IMR-90 (cell line): ENCODE results near the gene PHACTR2. TPM values are rescaled to one million over a fixed set of nuclear protein-coding genes. Genes with fewer than 3 reads are reported as not detected.
"Not testable (repeated sequence)": the region's sequence is repeated elsewhere in the genome, so short reads cannot be mapped to it uniquely, and the experiment has no call there.

Source experiments
- ATAC-seq: fragments of 200-7000 bp; cut with Tn5 transposase; 2 replicates; pipeline ENCODE4 v1.9.1; 2020; ENCODE audit warnings: low read depth, mild to moderate bottlenecking, moderate library complexity
- BruUV-seq: library from RNA; stranded (reverse); fragments of 400-500 nt; replicated peaks from 2 replicates; lab custom pipeline; 2021; lab: Mats Ljungman, UMichigan
- CTCF ChIA-PET: fragments of 300-600 bp; formaldehyde crosslinking; extraction: SDS; loops from one replicate; lab custom pipeline; 2021; ENCODE audit warnings: antibody characterized with exemption; lab: Yijun Ruan, JAX
- POLR2A ChIA-PET: fragments of 300-600 bp; sonication (Branson Sonifier 250); formaldehyde crosslinking; loops from one replicate; lab custom pipeline; 2022; ENCODE audit warnings: antibody characterized with exemption; ENCODE audit not compliant: unreplicated experiment; lab: Charles Lee
- DNase-seq: peaks from one replicate; pipeline ENCODE4 v3.0.0; 2013
- H2AFZ ChIP-seq: replicated peaks from 2 replicates; pipeline ENCODE3; 2013; ENCODE audit warnings: low read length, mild to moderate bottlenecking; ENCODE audit not compliant: poor library complexity
- H2AK5ac ChIP-seq: 2 replicates; pipeline ENCODE4 v1.6.1; 2013; ENCODE audit warnings: low read depth, low read length, inconsistent platforms
- H2AK9ac ChIP-seq: replicated peaks from 2 replicates; pipeline ENCODE3; 2013; ENCODE audit warnings: mild to moderate bottlenecking, low read depth, low read length, moderate library complexity; ENCODE audit not compliant: poor library complexity
- H2BK120ac ChIP-seq: 2 replicates; pipeline ENCODE4 v1.6.1; 2013; ENCODE audit warnings: low read depth, low read length, inconsistent platforms
- H2BK15ac ChIP-seq: 3 replicates; pipeline ENCODE4 v1.6.1; 2013; ENCODE audit warnings: low read depth, low read length, inconsistent platforms
- H2BK20ac ChIP-seq: 2 replicates; pipeline ENCODE4 v1.6.1; 2013; ENCODE audit warnings: low read depth, mild to moderate bottlenecking, inconsistent platforms, low read length, moderate library complexity
- H2BK5ac ChIP-seq: 2 replicates; pipeline ENCODE4 v1.6.1; 2013; ENCODE audit warnings: mild to moderate bottlenecking, low read depth, low read length, inconsistent platforms; ENCODE audit not compliant: poor library complexity, severe bottlenecking
- H3K14ac ChIP-seq: replicated peaks from 2 replicates; pipeline ENCODE4 v1.6.1; 2013; ENCODE audit warnings: low read depth, low read length, inconsistent platforms
- H3K18ac ChIP-seq: 2 replicates; pipeline ENCODE4 v1.6.1; 2013; ENCODE audit warnings: low read depth, low read length, control low read depth
- H3K23ac ChIP-seq: 2 replicates; pipeline ENCODE4 v1.6.1; 2013; ENCODE audit warnings: low read depth, low read length, inconsistent platforms
- H3K27ac ChIP-seq: 2 replicates; pipeline ENCODE4 v1.5.1; 2013; ENCODE audit warnings: mild to moderate bottlenecking, control low read depth, low read length; ENCODE audit not compliant: insufficient read depth
- H3K27me3 ChIP-seq: 2 replicates; pipeline ENCODE4 v1.6.1; 2013; ENCODE audit warnings: low read length; ENCODE audit not compliant: control insufficient read depth, insufficient read depth
- H3K36me3 ChIP-seq: 2 replicates; pipeline ENCODE4 v1.6.1; 2013; ENCODE audit warnings: low read length, mixed read lengths; ENCODE audit not compliant: control insufficient read depth, insufficient read depth
- H3K4ac ChIP-seq: 2 replicates; pipeline ENCODE4 v1.6.1; 2013; ENCODE audit warnings: low read depth, low read length, inconsistent platforms
- H3K4me1 ChIP-seq: 2 replicates; pipeline ENCODE4 v1.6.1; 2013; ENCODE audit warnings: low read length, mixed read lengths; ENCODE audit not compliant: control insufficient read depth, insufficient read depth
- H3K4me2 ChIP-seq: 2 replicates; pipeline ENCODE4 v1.6.1; 2013; ENCODE audit warnings: low read depth, mild to moderate bottlenecking, control low read depth, low read length, moderate library complexity
- H3K4me3 ChIP-seq: 2 replicates; pipeline ENCODE4 v1.5.1; 2013; ENCODE audit warnings: low read depth, mild to moderate bottlenecking, control low read depth, low read length, moderate library complexity; ENCODE audit not compliant: insufficient read depth
- H3K56ac ChIP-seq: 2 replicates; pipeline ENCODE4 v1.6.1; 2013; ENCODE audit warnings: low read length, inconsistent platforms; ENCODE audit not compliant: insufficient read depth; ENCODE audit errors: extremely low read depth
- H3K79me1 ChIP-seq, 2 experiments: 2 replicates each; pipeline ENCODE4 v1.6.1; 2013; ENCODE audit warnings: low read length in 2 of 2, inconsistent platforms in 1 of 2, low read depth in 1 of 2
- H3K9ac ChIP-seq: 2 replicates; pipeline ENCODE4 v1.6.1; 2013; ENCODE audit warnings: low read depth, low read length, control low read depth
- H3K9me1 ChIP-seq: 2 replicates; pipeline ENCODE4 v1.6.1; 2013; ENCODE audit warnings: low read length, inconsistent platforms; ENCODE audit not compliant: insufficient read depth
- H3K9me3 ChIP-seq: 2 replicates; pipeline ENCODE4 v1.6.1; 2013; ENCODE audit warnings: low read length; ENCODE audit not compliant: control insufficient read depth, insufficient read depth
- H4K20me1 ChIP-seq: 2 replicates; pipeline ENCODE4 v1.6.1; 2013; ENCODE audit warnings: low read length, inconsistent platforms; ENCODE audit not compliant: insufficient read depth
- H4K5ac ChIP-seq: 2 replicates; pipeline ENCODE4 v1.6.1; 2013; ENCODE audit warnings: mild to moderate bottlenecking, low read depth, low read length, control low read depth
- H4K8ac ChIP-seq, 2 experiments: 2 replicates each; pipeline ENCODE4 v1.6.1; 2013; ENCODE audit warnings: low read depth in 2 of 2, low read length in 2 of 2, control low read depth in 1 of 2, inconsistent platforms in 1 of 2
- H4K91ac ChIP-seq: 2 replicates; pipeline ENCODE4 v1.6.1; 2013; ENCODE audit warnings: low read depth, low read length, inconsistent platforms; ENCODE audit not compliant: insufficient read depth
- WGBS, 2 experiments: methylation state at CpG; one replicate each; pipeline versions ENCODE4 v1.1.5 to v1.1.7; 2013; ENCODE audit warnings: missing lambda C conversion rate in 2 of 2; ENCODE audit not compliant: insufficient read length in 1 of 2; ENCODE audit errors: extremely low coverage in 2 of 2; 5-methylcytosine and 5-hydroxymethylcytosine counted together
- dilution Hi-C: fragments of 300-500 bp; cut with HindIII; formaldehyde crosslinking; loops from one replicate; pipeline ENCODE4 v1.14.3; 2018; ENCODE audit warnings: low sequenced_read_pairs; ENCODE audit not compliant: unreplicated experiment
- in situ Hi-C: fragments of 300-500 bp; cut with MboI; formaldehyde crosslinking; loops from 3 replicates; pipeline ENCODE4 v1.14.3; 2019; ENCODE audit warnings: low sequenced_read_pairs, inconsistent platforms, mixed read lengths
- intact Hi-C: fragments of 100-400 bp; cut with micrococcal nuclease; formaldehyde crosslinking; loops from 2 replicates; pipeline ENCODE4 v1.10.0; 2022
- polyA plus RNA-seq, 3 experiments: library from polyadenylated mRNA; depleted of rRNA; stranded (reverse); fragments of >200 nt; gene quantifications; 2 replicates each; pipeline ENCODE4 v1.2.3, GENCODE V29; 2012; ENCODE audit warnings: low replicate concordance in 1 of 3
- total RNA-seq: library from RNA; depleted of rRNA; stranded (reverse); fragments of >200 nt; gene quantifications from 2 replicates; pipeline ENCODE4 v1.2.3, GENCODE V29; 2012

Gene PHACTR2
- total and polyA plus RNA-seq, 2 of the 4 experiments (the other 2 are of a cell fraction) = 14.5 to 74.2 TPM

DNA sequence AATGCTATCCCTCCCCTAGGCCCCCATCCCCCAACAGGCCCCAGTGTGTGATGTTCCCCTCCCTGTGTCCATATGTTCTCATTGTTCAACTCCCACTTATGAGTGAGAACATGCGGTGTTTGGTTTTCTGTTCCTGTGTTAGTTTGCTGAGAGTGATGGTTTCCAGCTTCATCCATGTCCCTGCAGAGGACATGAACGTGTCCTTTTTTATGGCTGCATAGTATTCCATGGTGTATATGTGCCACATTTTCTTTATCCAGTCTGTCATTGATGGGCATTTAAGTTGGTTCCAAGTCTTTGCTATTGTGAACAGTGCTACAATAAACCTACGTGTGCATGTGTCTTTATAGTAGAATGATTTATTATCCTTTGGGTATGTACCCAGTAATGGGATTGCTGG is 173.9 kb downstream of the PHACTR2 start:
- no CpG with 5 or more reads among the region's 3 CpGs for WGBS, 2 experiments
- H2BK120ac ChIP-seq, H4K20me1 ChIP-seq, H3K9me1 ChIP-seq, ATAC-seq, CTCF ChIA-PET, H3K56ac ChIP-seq, H3K23ac ChIP-seq, POLR2A ChIA-PET, H4K8ac ChIP-seq, H2AK5ac ChIP-seq, H2AFZ ChIP-seq, H3K27me3 ChIP-seq, H3K14ac ChIP-seq, BruUV-seq, in situ Hi-C loops, H3K4ac ChIP-seq, H2AK9ac ChIP-seq, H3K4me2 ChIP-seq, H3K4me3 ChIP-seq, H3K18ac ChIP-seq, H2BK20ac ChIP-seq, intact Hi-C loops, dilution Hi-C loops, H4K5ac ChIP-seq, DNase-seq, H3K4me1 ChIP-seq, H3K9ac ChIP-seq, H2BK5ac ChIP-seq, H3K9me3 ChIP-seq, H2BK15ac ChIP-seq, H4K91ac ChIP-seq, H3K27ac ChIP-seq: not testable (repeated sequence)
- Histone ChIP-seq H3K79me1 (peaks cover 14 to 19% of the 10 kb centered on the region in 2 experiments), H3K36me3 (peaks cover 24% of the 10 kb centered on the region)

DNA sequence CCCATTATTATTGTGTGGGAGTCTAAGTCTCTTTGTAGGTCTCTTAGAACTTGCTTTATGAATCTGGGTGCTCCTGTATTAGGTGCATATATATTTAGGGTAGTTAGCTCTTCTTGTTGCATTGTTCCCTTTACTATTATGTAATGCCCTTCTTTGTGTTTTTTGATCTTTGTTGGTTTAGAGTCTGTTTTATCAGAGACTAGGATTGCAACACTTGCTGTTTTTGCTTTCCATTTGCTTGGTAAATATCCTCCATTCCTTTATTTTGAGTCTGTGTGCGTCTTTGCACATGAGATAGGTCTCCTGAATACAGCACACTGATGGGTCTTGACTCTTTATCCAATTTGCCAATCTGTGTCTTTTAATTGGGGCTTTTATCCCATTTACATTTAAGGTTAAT is 177.3 kb downstream of the PHACTR2 start:
- H2BK5ac ChIP-seq, in situ Hi-C loops, H3K4me2 ChIP-seq, CTCF ChIA-PET, BruUV-seq, H2AK5ac ChIP-seq, H2AK9ac ChIP-seq, H4K5ac ChIP-seq, H3K4me3 ChIP-seq, H4K91ac ChIP-seq, H3K23ac ChIP-seq, intact Hi-C loops, H2BK120ac ChIP-seq, POLR2A ChIA-PET, H3K4ac ChIP-seq, H4K8ac ChIP-seq, H3K14ac ChIP-seq, H2BK15ac ChIP-seq, H2BK20ac ChIP-seq, H3K9me1 ChIP-seq, H2AFZ ChIP-seq, H3K56ac ChIP-seq, ATAC-seq, H3K18ac ChIP-seq, DNase-seq, H3K27me3 ChIP-seq, H3K27ac ChIP-seq, H3K9ac ChIP-seq, H4K20me1 ChIP-seq, dilution Hi-C loops, H3K9me3 ChIP-seq, H3K4me1 ChIP-seq: not testable (repeated sequence)
- Histone ChIP-seq H3K79me1 (peaks cover 5 to 10% of the 10 kb centered on the region in 2 experiments; a peak in 2 of 4 replicates), H3K36me3 (peaks cover 18% of the 10 kb centered on the region)
- no CpG with 5 or more reads among the region's 1 CpG for WGBS, 2 experiments
